GM19238 (cell line): Measurements from ENCODE around the gene VAV3.

ENCODE experiments used
- DNase-seq: peaks from one replicate; pipeline ENCODE4 v3.0.0; 2011; ENCODE audit warnings: low spot score; ENCODE audit not compliant: insufficient read length

VAV3 gene

GRCh38 chr1:107594536-107594935, 370.4 kb downstream of the VAV3 start:
- no peak for DNase-seq

- no peak for DNase-seq
Measured at GRCh38 chr1:107593501-107594209, 371.3 kb downstream of the VAV3 start.

DNA sequence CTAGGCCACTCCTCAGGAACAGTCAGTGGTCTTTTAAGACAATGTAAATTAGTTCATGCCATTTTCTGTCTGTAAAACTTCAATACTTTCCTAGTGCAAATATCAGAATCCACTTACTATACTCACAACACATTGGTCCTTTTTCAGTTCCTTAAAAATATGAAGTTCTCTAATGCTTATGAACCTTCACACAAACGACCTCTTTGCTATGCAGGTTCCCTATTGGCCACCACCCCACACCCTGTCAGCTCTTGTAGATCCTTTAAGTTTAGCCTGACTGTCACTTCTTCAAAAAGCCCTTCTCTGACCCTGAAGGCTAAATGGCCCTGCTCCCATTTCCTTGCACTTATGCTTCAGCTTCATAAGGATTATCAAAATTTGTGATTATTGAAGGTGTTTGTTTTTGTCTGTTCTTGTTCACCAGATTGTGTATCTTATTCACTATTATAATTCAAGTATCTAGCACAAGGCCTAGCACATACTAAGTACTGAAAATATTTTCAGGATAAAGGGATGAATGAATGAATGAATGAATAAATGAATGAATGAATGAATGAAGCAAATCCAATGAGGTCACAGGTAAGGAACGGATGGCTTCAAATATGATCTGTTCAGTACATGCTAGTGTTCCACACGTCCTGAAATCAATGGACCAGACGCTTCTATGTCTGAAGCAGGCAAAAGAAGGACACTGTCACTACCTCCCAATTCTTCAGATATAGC, 373.9 kb downstream of the VAV3 start:
- DNase-seq = no peak

GRCh38 chr1:107590087-107590486, 374.9 kb downstream of the VAV3 start:
- DNase-seq = no peak

DNA sequence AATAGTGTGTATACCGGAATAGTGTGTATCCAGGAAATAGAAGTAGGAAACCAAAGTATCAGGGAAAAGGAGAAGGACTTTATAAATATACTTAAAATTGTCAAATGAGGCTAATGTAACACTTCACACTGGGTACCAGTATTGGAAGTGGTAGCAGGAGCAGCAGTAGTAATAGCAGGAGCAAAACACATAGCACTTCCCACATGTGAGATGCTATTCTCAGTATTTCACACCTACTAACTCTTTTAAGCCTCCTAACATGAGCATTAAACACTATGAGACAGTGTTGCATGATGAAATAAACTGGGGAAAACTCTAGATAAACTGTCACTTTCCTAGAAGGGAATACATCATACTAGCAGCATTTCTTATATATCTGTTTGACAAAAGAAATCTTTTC, 376.7 kb downstream of the VAV3 start:
- DNase-seq = no peak

GRCh38 chr1:107575226-107575625, 389.8 kb downstream of the VAV3 start:
- DNase-seq = no peak

DNA sequence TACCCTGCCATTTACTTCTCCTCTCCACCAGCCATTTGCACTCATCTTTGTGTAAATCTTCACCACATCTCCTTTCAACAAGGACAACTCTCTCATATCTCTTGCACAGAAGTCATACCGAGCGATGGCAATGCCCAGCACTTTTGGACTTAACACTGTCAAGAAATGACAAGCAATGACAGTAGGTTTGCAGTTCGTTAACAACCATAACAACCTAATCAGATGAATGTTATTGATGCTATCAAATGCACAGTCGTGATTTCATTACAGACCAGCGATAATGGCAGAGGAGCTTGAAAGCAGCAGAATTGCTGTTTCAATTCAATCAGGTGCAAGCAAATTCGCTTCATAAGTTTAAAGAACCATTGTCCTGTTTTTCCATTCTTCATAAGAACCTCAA, 390.9 kb downstream of the VAV3 start:
- DNase-seq = no peak

DNA sequence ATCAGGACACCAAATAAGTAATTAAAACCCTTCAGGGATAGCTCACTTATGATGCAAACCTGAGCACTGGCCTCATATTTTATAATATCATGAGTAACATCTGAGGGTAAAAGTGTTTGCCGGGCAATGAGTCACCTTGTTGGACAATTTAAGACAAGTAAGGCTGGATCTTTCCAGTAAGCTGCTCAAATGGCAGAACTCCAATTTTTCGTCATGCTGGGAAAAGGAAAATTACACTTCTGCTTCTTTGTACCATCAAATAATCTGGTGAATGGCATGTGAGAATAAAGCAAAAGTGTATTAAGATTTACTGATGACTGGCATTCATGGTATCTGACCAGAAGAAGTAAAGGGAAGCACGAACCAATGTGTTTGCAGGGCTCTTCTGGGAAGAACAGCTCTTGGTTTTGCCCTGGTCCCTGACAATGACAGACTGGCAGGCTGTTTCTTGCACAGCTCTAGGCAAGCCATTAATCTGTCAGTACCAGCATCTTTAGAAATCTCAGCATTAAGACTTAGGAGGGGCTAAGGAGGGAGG, 392.2 kb downstream of the VAV3 start:
- DNase-seq = no peak

DNA sequence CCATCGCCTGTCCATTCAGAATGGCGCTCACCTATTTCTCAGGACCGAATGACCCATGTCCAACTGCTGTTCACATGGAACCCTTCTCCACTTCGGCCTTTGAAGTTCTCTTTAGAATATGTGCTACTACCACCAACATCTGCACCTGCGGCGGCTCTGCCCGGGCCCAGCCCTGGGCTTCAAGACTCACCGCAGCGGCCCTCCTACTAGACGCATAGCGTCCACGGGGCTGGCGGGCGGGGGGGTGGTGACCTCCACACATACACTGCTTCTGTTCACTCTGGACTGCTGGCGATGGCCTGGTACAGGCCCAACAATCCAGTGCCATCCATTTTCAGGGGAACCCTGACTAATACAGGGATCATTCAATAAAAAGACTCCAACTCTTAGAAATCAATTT, 394.2 kb downstream of the VAV3 start:
- DNase-seq = no peak

GRCh38 chr1:107563441-107563840, 401.5 kb downstream of the VAV3 start:
- no peak for DNase-seq

DNA sequence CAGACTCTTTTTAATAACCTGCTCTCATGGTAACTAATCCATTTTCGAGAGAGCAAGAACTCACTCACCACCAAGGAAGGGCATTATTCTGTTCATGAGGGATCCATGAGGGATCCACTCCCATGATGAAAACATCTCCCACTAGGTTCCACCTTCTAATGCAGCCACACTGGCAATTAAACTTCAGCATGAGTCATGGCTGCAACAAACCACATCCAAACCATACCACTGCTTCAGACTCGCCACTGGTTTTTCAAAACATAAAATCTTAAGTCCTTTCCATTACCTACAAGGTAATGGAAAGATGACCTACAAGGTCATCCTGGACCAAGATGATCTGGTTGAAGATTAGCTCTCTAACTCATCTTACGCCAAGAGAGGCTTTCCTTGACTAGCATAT, 405.1 kb downstream of the VAV3 start:
- no peak for DNase-seq

- no peak for DNase-seq
Measured at GRCh38 chr1:107557095-107557494, 407.9 kb downstream of the VAV3 start.

- no peak for DNase-seq
Measured at GRCh38 chr1:107555578-107555977, 409.4 kb downstream of the VAV3 start.

- DNase-seq = no peak
Measured at GRCh38 chr1:107552781-107553180, 412.2 kb downstream of the VAV3 start.

DNA sequence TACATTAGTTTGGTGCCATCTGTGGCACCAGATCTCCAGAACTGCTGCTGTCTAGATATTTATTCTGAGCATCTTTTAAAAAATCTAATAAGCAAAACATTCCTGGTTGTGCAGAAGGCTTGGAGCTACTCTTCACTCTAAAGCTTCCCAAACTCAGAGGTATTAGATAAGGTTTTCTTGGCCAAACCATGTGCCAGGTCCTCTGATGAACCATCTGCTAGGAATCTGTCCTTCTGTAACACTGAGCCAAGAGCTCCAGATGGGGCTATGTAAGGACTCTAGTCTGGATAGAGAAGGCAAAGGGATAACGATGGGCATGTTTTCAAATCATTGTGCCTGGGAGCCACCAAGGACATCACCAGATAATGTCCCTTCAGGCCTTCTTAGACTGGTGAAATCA, 413.5 kb downstream of the VAV3 start:
- DNase-seq = no peak

- no peak for DNase-seq
Measured at GRCh38 chr1:107550358-107550757, 414.6 kb downstream of the VAV3 start.

- DNase-seq = no peak
Measured at GRCh38 chr1:107549152-107549810, 415.7 kb downstream of the VAV3 start.

- no peak for DNase-seq
Measured at GRCh38 chr1:107548276-107548675, 416.7 kb downstream of the VAV3 start.

- DNase-seq = no peak
Measured at GRCh38 chr1:107547363-107548155, 417.4 kb downstream of the VAV3 start.

- DNase-seq = no peak
Measured at GRCh38 chr1:107546576-107546975, 418.4 kb downstream of the VAV3 start.

- DNase-seq = no peak
Measured at GRCh38 chr1:107545879-107546278, 419.1 kb downstream of the VAV3 start.
